ENCODE results near the gene RFC2.
A peak's percentile ranks its signal among the peaks of the same experiment; 100 is the strongest.
"Not testable (repeated sequence)": the region's sequence is repeated elsewhere in the genome, so short reads cannot be mapped to it uniquely, and the experiment has no call there.

The RFC2 gene

DNA sequence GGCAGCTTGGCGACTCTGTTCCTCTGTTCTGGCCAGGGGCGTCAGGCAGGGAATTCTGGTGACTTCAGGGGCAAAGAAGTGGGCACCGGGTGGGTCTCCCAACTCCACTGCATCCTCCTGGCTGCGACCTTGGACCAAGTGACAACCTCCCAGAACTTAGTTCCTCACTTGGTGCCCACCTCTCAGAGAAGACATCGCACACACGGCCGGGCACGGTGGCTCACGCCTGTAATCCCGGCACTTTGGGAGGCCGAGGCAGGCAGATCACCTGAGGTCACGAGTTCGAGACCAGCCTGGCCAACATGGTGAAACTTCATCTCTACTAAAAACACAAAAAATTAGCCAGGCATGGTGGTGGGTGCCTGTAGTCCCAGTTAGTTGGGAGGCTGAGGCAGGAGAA, 29.3 kb downstream of the RFC2 start:
- H3K4me1 Mint-ChIP-seq, DNase-seq, H3K27ac Mint-ChIP-seq, H3K27me3 Mint-ChIP-seq, H3K4me3 Mint-ChIP-seq, CTCF ChIA-PET, H3K9me3 Mint-ChIP-seq: not testable (repeated sequence)
- H3K36me3 Mint-ChIP-seq, result peaks cover 26% of the 10 kb centered on the region

DNA sequence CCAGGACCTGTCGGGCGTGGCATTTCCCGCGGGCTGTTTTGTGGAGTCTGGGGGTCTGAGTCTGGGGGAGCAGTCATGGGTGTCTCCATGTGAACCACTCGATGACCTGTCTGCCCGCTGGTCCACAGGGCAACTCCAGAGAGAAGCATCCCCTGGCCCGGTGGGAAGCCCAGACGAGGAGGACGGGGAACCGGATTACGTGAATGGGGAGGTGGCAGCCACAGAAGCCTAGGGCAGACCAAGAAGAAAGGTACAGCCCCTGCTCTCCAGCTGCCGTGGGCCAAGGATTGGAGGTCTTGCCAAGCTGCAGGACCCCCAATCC, 29.7 kb downstream of the RFC2 start:
- Mint-ChIP-seq H3K9me3 (no peaks in the 10 kb centered on the region), H3K36me3 (peaks cover 25% of the 10 kb centered on the region), H3K27ac (no peak overlapping the region), H3K27me3 (no peaks in the 10 kb centered on the region), H3K4me1 (peaks cover 7% of the 10 kb centered on the region), H3K4me3 (no peak overlapping the region)
- CTCF ChIA-PET, result no interaction called here
- DNase-seq, result no peak

DNA sequence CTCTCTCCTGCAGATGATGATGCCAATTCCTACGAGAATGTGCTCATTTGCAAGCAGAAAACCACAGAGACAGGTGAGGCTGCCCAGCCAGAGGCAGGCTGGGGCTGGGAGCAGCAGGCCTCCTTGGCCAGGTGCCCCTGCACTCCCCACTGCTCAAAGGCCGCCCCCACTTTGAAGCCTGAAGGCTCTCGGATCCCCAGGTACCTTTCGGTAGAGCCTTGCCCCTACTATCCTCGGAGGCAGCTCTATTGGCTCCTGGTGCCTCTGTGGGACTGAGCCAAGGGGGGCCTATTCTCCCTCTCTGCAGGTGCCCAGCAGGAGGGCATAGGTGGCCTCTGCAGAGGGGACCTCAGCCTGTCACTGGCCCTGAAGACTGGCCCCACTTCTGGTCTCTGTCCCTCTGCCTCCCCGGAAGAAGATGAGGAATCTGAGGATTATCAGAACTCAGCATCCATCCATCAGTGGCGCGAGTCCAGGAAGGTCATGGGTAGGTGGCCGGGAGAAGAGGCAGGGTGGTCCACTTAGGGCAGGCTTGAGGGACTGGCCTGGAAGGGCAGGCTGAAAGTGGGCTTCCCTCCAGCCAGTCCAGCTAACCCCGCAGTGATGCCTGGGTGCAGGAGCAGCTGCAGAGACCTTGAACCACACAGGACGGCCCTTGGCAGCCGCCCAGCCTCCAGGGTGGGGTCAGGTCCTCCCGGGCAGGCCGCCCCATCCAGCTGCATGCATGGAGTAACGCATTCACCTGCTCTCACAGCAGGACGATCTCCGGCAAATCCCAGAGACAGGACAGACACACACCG, 30.3 kb downstream of the RFC2 start:
- peaks cover 7% of the 10 kb centered on the region for H3K4me1 Mint-ChIP-seq
- CTCF ChIA-PET, result interaction anchor here (0.6 kb wide), 1 partner anchor 120 kb away, joined by 4 read pairs; no protein-coding TSS in a partner anchor
- peaks cover 20% of the 10 kb centered on the region for H3K36me3 Mint-ChIP-seq
- no peaks in the 10 kb centered on the region for H3K9me3 Mint-ChIP-seq
- H3K4me3 Mint-ChIP-seq, result no peak overlapping the region
- no peak overlapping the region for H3K27ac Mint-ChIP-seq
- H3K27me3 Mint-ChIP-seq, result no peaks in the 10 kb centered on the region
- DNase-seq, result no peak

DNA sequence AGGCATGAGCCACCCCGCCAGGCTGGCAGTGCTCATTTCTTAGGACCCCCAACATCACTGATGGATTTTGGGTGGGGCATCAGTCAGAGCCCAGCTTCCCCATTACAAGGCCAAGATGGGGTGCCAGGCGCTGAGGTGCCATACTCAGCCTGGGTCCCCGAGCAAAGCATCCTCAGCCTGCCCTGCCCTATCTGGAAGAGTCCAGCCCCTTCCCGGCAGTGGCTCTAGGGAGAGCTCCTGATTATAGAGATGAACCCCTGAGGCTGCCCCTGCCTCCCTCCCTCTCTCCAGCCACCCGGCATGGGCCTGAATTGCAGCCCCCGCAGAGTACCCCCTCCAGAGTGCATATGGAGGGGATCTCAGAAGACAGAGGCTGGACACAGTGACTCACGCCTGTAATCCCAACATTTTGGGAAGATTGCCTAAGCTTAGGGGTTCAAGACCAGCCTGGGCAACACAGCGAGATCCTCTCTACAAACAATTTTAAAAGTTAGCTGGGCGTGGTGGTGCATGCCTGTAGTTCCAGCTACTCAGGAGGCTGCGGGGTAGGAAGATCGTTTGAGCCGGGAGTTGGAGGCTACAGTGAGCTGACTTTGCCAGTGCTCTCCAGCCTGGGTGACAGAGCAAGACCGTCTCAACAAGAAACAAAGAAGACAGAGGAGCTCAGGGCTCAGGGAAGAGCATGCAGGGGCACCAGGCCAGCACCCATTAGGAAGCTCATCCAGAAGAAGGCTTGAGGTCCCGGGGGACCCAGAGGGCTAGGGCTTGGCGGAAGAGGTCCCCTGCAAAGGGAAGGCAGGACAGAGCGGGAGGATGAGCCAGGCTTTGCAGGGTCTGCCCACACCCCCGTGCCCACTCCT, 31.1 kb downstream of the RFC2 start:
- Mint-ChIP-seq H3K4me1 (peaks cover 11% of the 10 kb centered on the region), H3K9me3 (no peaks in the 10 kb centered on the region), H3K36me3 (peaks cover 23% of the 10 kb centered on the region), H3K27ac (no peak overlapping the region), H3K4me3 (no peak overlapping the region), H3K27me3 (no peaks in the 10 kb centered on the region)
- DNase-seq, result no peak
- CTCF ChIA-PET, result no interaction called here

DNA sequence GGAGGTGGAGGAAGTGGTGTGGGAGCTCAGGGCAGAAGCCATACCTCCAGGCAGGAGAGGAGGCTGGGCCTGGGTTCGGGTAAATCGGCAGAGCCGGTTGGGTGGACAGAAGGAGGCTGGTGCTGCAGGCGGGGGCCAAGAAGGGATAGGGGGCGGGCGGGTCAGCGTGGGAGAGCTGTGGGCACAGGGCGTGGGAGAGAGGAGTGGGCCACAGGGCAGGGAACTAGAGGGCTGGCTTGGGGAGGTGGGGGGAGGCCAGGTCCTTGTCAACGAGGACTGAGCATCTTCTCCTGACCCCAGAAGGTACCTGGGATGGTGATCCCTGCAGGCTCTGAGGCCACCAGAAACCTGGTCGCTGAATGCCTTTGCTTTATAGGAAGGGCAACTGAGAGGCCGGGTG, 32.5 kb downstream of the RFC2 start:
- no peak for DNase-seq
- Mint-ChIP-seq H3K27ac (no peak overlapping the region), H3K27me3 (no peaks in the 10 kb centered on the region), H3K36me3 (peaks cover 26% of the 10 kb centered on the region), H3K4me1 (peaks cover 22% of the 10 kb centered on the region), H3K4me3 (no peak overlapping the region), H3K9me3 (no peaks in the 10 kb centered on the region)
- CTCF ChIA-PET, result interaction anchor here (3.2 kb wide), 1 partner anchor 16 kb away, joined by 9 read pairs; no protein-coding TSS in a partner anchor

DNA sequence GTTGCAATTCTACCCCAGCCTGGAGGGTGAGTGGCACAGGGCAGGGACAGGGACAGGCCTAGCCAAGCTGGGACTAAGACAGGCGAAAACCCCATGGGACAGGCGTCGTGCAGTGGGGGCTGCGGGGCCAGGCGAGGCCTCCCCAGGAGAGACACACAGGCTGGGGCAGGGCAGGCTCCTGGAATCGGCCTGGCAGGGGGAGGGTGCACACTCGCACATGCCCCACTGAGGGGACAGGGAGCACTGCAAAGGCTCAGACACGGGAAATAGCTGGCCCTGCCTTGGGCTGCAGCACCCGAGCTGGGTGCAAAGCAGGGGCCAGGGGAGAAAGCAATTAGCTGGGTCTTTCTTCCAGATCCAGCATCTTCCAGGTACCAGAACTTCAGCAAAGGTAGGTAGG, 34.0 kb downstream of the RFC2 start:
- Mint-ChIP-seq H3K36me3 (peaks cover 19% of the 10 kb centered on the region), H3K27ac (peak overlapping the region; percentile 33), H3K4me1 (peaks cover 30% of the 10 kb centered on the region), H3K4me3 (no peak overlapping the region), H3K27me3 (peaks cover 4% of the 10 kb centered on the region), H3K9me3 (no peaks in the 10 kb centered on the region)
- DNase-seq, result no peak
- CTCF ChIA-PET, result interaction anchor here (3.2 kb wide), 1 partner anchor 14 kb away, joined by 9 read pairs; no protein-coding TSS in a partner anchor

DNA sequence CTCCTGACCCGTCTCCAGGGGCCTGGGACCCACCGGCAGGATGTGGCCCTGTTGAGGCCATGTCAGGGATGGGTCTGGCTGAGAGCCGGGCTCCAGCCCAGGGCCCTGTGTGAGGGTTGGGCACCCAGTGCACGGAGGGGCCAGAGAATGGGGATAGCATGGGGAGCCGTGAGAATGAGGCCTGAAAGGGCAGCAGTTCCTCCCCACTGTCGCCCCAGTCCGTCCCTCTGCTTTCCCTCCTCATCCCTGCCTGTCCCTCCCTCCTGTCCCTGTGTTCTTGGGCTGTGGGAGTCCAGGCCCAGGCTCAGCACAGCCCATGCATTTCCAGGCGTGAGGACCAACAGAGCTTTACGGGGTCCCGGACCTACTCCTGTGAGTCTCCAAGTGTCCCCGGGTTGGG, 34.8 kb downstream of the RFC2 start:
- peaks cover 17% of the 10 kb centered on the region for H3K36me3 Mint-ChIP-seq

DNA sequence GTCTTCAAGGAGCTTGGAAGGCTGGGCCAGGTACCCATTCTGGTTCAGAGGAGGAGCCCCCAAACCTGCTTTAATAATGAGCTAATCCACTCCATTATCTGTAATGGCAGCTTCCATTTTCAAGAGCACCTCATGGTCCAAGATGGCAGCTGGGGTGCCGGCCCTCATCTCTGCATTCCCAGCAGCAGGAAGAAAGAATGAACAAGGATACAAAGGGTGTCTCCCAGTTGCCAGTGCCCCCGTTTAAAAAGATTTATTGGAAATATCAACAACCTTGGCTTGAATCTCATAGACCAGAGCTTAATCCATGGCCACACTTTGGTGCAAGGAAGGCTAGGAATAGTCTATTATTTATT, 35.9 kb downstream of the RFC2 start:
- no peaks in the 10 kb centered on the region for H3K9me3 Mint-ChIP-seq
- no peak overlapping the region for H3K4me3 Mint-ChIP-seq
- H3K27me3 Mint-ChIP-seq, result peaks cover 4% of the 10 kb centered on the region
- H3K4me1 Mint-ChIP-seq, result peaks cover 30% of the 10 kb centered on the region
- H3K36me3 Mint-ChIP-seq, result peaks cover 14% of the 10 kb centered on the region
- no peak for DNase-seq
- CTCF ChIA-PET, result interaction anchor here (2.9 kb wide), 1 partner anchor 11 kb away, joined by 25 read pairs; no protein-coding TSS in a partner anchor
- peak overlapping the region; percentile 86 for H3K27ac Mint-ChIP-seq

More for the DNA sequence above, 34.8 kb downstream of the RFC2 start:
- H3K9me3 Mint-ChIP-seq, result no peaks in the 10 kb centered on the region
- CTCF ChIA-PET, result interaction anchor here (3.2 kb wide), 1 partner anchor 13 kb away, joined by 9 read pairs; no protein-coding TSS in a partner anchor
- H3K4me3 Mint-ChIP-seq, result no peak overlapping the region
- DNase-seq, result no peak
- peaks cover 4% of the 10 kb centered on the region for H3K27me3 Mint-ChIP-seq
- H3K27ac Mint-ChIP-seq, result peak overlapping the region; percentile 55
- H3K4me1 Mint-ChIP-seq, result peaks cover 30% of the 10 kb centered on the region

DNA sequence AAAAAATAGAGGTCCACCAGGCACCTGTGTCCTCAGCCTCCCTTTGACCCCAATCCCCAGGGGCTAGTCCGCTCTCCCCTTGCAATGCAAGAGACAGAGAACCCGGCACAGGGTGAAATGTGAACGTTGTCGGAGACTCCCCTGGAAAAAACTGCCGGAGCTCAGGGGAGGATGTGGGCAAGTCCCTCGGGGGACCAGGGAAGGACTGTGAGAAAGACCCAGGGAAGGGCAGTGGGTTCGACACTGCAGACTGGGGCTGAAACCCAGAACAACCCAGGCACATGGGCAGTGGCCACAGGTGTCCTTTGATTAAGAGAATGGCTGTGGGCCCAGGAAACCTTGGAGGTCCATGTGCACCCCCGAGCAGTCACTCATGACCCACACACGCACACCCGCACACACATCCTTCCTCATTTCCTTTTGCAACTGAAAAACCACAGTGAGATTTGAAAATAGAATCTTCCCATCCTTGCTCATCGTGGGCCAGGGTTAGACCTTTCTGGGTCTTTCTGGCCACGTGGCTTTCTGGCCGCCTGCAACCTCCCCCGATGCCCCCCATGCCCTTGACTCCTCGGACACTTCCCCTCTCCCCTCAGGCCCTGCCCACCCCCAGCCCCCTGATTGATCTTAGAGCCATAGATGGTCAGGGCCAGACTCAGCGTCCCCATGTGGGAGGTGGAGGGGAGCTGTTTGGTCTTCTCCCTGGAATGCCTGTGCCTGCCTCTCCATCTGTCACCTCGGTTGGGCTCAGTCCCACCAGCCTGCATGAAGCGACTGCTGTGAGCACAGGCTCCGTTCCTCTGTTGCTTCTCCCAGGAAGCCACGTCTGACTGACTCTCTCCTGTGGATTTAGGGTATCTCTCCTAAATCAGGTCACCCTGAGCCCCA, 36.5 kb downstream of the RFC2 start:
- peak overlapping the region; percentile 37 for H3K4me3 Mint-ChIP-seq
- CTCF ChIA-PET, result interaction anchor here (0.6 to 2.9 kb wide), 2 partner anchors 11 to 63 kb away, joined by 3 to 25 read pairs; no protein-coding TSS in a partner anchor

DNA sequence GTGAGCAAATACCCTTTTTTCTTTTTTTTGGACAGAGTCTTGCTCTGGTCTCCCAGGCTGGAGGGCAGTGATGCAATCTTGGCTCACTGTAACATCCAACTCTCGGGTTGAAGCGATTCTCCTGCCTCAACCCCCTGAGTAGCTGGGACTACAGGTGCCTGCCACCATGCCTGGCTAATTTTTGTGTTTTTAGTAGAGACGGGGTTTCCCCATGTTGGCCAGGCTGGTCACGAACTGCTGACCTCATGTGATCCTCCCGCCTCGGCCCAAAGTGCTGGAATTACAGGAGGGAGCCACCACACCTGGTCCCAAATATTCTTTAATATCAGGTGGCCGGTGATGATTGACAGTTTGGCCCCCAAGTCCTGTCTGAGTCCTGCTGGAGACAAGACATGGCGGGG, 37.8 kb downstream of the RFC2 start:
- DNase-seq, result no peak
- H3K27ac Mint-ChIP-seq, result no peak overlapping the region
- peaks cover 30% of the 10 kb centered on the region for H3K4me1 Mint-ChIP-seq
- peaks cover 4% of the 10 kb centered on the region for H3K27me3 Mint-ChIP-seq
- H3K9me3 Mint-ChIP-seq, result no peaks in the 10 kb centered on the region
- H3K4me3 Mint-ChIP-seq, result no peak overlapping the region
- CTCF ChIA-PET, result interaction anchor here (2.9 kb wide), 1 partner anchor 9 kb away, joined by 25 read pairs; no protein-coding TSS in a partner anchor
- H3K36me3 Mint-ChIP-seq, result peaks cover 11% of the 10 kb centered on the region

More for the DNA sequence above, 36.5 kb downstream of the RFC2 start:
- peak; percentile 53 for DNase-seq
- Mint-ChIP-seq H3K36me3 (peaks cover 11% of the 10 kb centered on the region), H3K4me1 (peaks cover 30% of the 10 kb centered on the region), H3K27ac (peak overlapping the region; percentile 86), H3K9me3 (no peaks in the 10 kb centered on the region), H3K27me3 (peaks cover 4% of the 10 kb centered on the region)

DNA sequence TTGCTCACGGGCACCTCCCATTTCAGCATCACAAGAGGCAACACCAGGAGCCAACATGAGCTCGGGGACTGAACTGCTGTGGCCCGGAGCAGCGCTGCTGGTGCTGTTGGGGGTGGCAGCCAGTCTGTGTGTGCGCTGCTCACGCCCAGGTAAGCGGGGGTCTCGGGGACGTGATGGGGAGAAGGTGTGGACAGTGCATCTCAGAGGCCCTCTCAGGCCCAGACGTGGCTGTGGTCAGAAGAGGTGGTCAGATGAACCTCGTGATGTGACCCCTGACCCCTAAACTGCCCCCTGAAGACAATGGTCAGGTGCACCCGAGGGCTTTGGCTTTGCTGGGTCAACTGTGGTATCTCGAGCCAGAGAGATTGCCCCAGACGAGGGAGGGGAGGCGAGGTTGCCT, 38.3 kb downstream of the RFC2 start:
- Mint-ChIP-seq H3K4me3 (no peak overlapping the region), H3K27me3 (peaks cover 4% of the 10 kb centered on the region), H3K27ac (no peak overlapping the region), H3K4me1 (peaks cover 33% of the 10 kb centered on the region), H3K36me3 (peaks cover 11% of the 10 kb centered on the region), H3K9me3 (no peaks in the 10 kb centered on the region)
- no peak for DNase-seq
- CTCF ChIA-PET, result interaction anchor here (2.9 kb wide), 1 partner anchor 9 kb away, joined by 25 read pairs; no protein-coding TSS in a partner anchor

DNA sequence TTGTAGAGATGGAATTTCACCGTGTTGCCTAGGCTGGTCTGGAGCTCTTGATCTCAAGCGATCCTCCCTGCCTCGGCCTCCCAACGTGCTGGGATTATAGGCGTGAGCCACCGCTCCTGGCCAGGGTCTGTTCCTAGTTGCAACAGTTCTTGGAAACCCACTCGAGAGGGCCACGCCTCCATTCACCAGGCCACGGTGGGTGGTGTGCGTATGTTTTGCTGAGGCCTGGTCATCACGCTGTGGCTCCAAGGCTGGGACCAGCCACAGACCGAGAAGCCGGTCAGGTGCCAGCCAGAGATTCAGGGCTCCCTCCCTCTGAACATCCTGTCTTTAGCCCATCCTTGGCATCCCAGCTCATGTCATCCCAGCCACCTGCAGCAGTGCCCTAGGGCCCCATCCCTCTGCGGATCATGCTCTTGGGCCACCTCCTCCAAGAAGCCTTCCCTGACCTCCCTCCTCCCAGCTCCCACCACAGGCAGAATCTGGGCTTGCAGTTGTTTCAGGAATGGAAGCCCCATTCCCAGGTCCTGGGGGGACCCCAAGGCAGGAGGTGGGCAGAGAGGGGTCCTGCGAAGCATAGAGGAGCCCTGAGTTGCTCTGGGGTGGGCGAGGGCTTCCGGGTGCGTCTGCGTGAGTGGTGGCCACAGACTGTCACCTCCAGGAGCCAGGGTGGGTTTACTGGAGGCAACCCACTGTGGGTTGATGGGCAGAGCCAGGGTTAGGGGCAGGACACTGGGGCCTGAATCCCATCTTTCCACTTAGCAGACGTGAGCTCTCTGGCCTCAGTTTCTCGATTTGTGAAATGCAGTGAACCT, 39.2 kb downstream of the RFC2 start:
- Mint-ChIP-seq H3K36me3 (peaks cover 11% of the 10 kb centered on the region), H3K4me1 (peaks cover 40% of the 10 kb centered on the region), H3K4me3 (no peak overlapping the region), H3K9me3 (no peaks in the 10 kb centered on the region), H3K27me3 (peaks cover 4% of the 10 kb centered on the region), H3K27ac (no peak overlapping the region)
- no peak for DNase-seq
- CTCF ChIA-PET, result no interaction called here

DNA sequence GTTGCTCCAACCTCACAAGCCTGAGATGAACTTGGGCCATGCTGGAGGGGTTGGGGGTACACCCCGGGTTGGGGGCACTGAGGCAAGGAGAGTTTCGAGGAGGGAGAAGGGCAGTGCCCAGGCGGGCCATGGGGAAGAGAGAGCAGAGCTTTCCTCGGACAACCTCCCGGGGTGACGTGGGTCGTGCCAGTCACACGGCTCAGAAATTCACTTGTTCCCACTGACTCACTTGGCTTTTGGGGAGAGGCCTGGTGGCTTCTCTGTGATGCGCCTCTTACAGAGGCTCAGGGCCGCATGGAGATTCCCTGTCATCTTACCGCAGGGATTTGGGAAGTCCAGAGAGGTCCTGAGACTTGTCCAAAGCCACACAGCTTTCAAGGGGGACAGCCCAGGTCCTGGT, 41.5 kb downstream of the RFC2 start:
- H3K36me3 Mint-ChIP-seq, result peaks cover 3% of the 10 kb centered on the region
- H3K4me1 Mint-ChIP-seq, result peaks cover 41% of the 10 kb centered on the region
- CTCF ChIA-PET, result no interaction called here
- H3K4me3 Mint-ChIP-seq, result no peak overlapping the region
- H3K27ac Mint-ChIP-seq, result no peak overlapping the region
- no peak for DNase-seq
- no peaks in the 10 kb centered on the region for H3K9me3 Mint-ChIP-seq
- H3K27me3 Mint-ChIP-seq, result peaks cover 5% of the 10 kb centered on the region

Data from activated naive CD4-positive, alpha-beta T cell treated with anti-CD3 and anti-CD28 coated beads, Interleukin-2, amount 10 ng/mL, durations not matched to agents 7 days and 5 days (primary cell).